GM23248 (cell line): Measurements from ENCODE around the gene PTPN1.

Experiments
- EZH2 ChIP-seq: fragments of 200-600 bp; sonication (generic); IDR thresholded peaks from 2 replicates; pipeline ENCODE4 v1.6.1; 2018; ENCODE audit warnings: antibody characterized with exemption, mild to moderate bottlenecking; ENCODE audit not compliant: insufficient read depth, poor library complexity, severe bottlenecking
- EZH2phosphoT487 ChIP-seq: fragments of 200-600 bp; sonication (generic); IDR thresholded peaks from 2 replicates; pipeline ENCODE4 v1.6.1; 2018; ENCODE audit warnings: antibody characterized with exemption, moderate library complexity, mild to moderate bottlenecking, low read depth; ENCODE audit not compliant: insufficient read depth

GRCh38 chr20:50580842-50581544, 70.8 kb downstream of the PTPN1 start:
- TF ChIP-seq EZH2phosphoT487 (no peak), EZH2 (no peak)
